Measurements from ENCODE around the gene RPL7A.
"Not testable (repeated sequence)": the region's sequence is repeated elsewhere in the genome, so short reads cannot be mapped to it uniquely, and the experiment has no call there.

DNA sequence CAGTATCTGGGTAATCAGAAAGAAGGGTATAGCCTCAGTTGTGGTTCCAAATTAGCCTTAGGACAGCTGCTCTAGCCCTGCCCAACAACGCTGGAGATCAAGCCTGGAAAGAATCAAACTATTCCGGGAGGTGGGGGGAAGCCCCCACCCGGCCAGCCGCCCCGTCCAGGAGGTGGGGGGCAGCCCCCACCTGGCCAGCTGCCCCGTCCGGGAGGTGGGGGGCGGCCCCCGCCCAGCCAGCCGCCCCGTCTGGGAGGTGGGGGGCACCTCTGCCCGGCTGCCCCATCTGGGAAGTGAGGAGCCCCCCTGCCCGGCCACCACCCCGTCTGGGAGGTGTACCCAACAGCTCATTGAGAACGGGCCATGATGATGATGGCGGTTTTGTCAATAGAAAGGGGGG lies 48.0 kb upstream of the RPL7A start:
- TF ChIP-seq, protein P1, sequence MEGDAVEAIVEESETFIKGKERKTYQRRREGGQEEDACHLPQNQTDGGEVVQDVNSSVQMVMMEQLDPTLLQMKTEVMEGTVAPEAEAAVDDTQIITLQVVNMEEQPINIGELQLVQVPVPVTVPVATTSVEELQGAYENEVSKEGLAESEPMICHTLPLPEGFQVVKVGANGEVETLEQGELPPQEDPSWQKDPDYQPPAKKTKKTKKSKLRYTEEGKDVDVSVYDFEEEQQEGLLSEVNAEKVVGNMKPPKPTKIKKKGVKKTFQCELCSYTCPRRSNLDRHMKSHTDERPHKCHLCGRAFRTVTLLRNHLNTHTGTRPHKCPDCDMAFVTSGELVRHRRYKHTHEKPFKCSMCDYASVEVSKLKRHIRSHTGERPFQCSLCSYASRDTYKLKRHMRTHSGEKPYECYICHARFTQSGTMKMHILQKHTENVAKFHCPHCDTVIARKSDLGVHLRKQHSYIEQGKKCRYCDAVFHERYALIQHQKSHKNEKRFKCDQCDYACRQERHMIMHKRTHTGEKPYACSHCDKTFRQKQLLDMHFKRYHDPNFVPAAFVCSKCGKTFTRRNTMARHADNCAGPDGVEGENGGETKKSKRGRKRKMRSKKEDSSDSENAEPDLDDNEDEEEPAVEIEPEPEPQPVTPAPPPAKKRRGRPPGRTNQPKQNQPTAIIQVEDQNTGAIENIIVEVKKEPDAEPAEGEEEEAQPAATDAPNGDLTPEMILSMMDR (conservative IDR thresholded peaks at IDR 0.05) = not testable (repeated sequence)
- TF ChIP-seq ZFX (IDR thresholded peaks at IDR 0.05) = not testable (repeated sequence)

Data from C4-2B (cell line).